RWPE1 (cell line): ENCODE measurements around the gene ABL1.
"Not testable (repeated sequence)": the region's sequence is repeated elsewhere in the genome, so short reads cannot be mapped to it uniquely, and the experiment has no call there.

ENCODE experiments used
- CTCF ChIA-PET: fragments of 350-600 bp; sonication (Branson Sonifier 250); formaldehyde crosslinking; extraction: SDS; loops from one replicate; lab custom pipeline; 2021; lab: Yijun Ruan, JAX
- POLR2A ChIA-PET: fragments of 400-600 bp; formaldehyde crosslinking; extraction: SDS; loops from one replicate; lab custom pipeline; 2020; ENCODE audit warnings: antibody characterized with exemption; ENCODE audit not compliant: low non-redundant PET; lab: Yijun Ruan, JAX
- DNase-seq: peaks from one replicate; pipeline ENCODE4 v3.0.0; 2012; ENCODE audit warnings: low spot score
- H3K27ac ChIP-seq: fragments of 450-650 bp; 2 replicates; pipeline ENCODE4 v1.5.1; 2017
- TF ChIP-seq, protein P1 (sequence below): fragments of 450-650 bp; conservative IDR thresholded peaks from 2 replicates; pipeline ENCODE4 v1.5.1; 2017; ENCODE audit warnings: low read depth, mild to moderate bottlenecking

Gene ABL1

DNA sequence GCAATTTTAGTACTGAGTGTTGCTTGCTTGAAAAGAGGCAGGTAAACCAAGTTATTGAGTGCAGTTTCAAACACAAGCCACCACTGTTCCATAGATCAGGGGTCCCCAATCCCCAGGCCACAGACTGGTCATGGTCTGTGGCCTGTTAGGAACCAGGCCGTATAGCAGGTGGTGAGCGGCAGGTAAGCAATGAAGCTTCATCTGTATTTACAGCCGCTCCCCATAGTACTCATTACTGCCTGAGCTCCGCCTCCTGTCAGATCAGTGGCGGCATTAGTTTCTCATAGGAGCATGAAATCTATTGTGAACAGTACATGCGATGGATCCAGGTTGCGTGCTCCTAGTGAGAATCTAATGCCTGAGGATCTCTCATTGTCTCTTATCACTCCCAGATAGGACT lies 41.5 kb upstream of the ABL1 start:
- POLR2A ChIA-PET = no interaction called here
- DNase-seq = no peak
- CTCF ChIA-PET = interaction anchor here (0.6 kb wide), 1 partner anchor 73 kb away, joined by 5 read pairs; no protein-coding TSS in a partner anchor
- TF ChIP-seq, protein P1, sequence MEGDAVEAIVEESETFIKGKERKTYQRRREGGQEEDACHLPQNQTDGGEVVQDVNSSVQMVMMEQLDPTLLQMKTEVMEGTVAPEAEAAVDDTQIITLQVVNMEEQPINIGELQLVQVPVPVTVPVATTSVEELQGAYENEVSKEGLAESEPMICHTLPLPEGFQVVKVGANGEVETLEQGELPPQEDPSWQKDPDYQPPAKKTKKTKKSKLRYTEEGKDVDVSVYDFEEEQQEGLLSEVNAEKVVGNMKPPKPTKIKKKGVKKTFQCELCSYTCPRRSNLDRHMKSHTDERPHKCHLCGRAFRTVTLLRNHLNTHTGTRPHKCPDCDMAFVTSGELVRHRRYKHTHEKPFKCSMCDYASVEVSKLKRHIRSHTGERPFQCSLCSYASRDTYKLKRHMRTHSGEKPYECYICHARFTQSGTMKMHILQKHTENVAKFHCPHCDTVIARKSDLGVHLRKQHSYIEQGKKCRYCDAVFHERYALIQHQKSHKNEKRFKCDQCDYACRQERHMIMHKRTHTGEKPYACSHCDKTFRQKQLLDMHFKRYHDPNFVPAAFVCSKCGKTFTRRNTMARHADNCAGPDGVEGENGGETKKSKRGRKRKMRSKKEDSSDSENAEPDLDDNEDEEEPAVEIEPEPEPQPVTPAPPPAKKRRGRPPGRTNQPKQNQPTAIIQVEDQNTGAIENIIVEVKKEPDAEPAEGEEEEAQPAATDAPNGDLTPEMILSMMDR = no peak
- H3K27ac ChIP-seq = no peak overlapping the region

DNA sequence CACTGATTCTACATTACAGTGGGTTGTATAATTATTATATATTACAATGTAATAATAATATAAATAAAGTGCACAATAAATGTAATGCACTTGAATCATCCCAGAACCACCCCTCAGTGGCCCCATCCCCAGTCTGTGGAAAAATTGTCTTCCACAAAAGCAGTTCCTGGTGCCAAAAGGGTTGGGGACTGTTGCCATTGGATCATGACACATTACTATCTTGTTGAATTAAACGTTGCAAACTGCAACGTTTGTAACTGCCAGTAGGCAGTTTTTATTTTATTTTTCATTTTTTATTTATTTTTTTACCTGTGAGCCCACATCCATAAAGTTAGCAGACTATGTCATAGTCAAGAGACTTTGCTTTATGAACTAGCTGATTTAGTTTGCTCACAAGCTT lies 41.0 kb upstream of the ABL1 start:
- H3K27ac ChIP-seq, DNase-seq, POLR2A ChIA-PET: not testable (repeated sequence)
- CTCF ChIA-PET = interaction anchor here (0.6 to 1.1 kb wide), 2 partner anchors 73 to 76 kb away, joined by 3 to 5 read pairs; no protein-coding TSS in a partner anchor

DNA sequence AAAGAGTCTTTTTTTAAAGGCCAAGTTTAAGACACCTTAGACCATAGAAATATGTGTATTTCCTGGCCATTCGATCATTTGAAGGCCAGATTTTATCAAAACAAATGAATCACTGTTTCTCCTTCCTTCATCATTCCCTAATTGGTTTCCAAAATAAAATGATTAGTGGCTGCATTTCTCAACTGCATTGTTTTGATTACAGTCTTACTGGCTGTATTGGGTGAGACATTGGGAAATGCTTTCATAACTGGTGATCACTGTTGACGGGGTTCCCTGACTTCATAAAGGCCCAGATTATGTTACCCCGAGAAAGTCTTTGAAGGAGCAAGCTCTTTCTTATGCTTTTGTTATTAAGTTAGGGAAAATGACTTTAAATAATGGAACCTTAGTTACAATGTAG lies 40.6 kb upstream of the ABL1 start:
- POLR2A ChIA-PET, H3K27ac ChIP-seq, DNase-seq: not testable (repeated sequence)
- CTCF ChIA-PET = interaction anchor here (0.6 to 1.1 kb wide), 2 partner anchors 73 to 76 kb away, joined by 3 to 5 read pairs; no protein-coding TSS in a partner anchor

DNA sequence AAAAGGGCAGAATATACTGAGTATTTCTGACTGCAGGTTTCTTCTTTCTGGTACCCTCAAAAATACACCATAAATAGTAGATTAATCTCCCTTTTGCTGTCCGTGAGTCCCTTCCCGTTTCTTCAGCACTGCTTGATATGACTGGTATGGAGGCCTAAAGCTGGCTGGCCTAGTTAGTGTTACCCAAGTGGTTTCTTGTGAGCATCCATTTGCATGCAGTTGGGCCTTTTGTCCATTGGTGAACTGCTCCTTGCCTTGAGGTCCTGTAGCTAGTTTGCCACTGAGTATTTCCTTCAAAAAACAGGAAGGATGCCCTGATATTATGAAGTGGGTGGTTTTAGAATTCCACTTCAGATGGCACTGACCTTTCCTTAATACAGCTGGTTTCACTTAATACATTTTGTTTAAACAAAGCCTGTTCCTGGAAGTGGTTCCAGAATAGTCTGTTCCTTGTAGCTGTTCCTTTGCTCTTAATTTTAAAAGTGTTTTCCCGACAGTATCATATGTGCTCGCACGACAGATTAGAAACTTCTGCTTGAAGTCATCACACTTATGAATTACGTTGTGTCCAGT lies 40.0 kb upstream of the ABL1 start:
- TF ChIP-seq, protein P1 = no peak
- CTCF ChIA-PET = interaction anchor here (0.5 to 1.1 kb wide), 3 partner anchors 9 to 867 kb away, joined by 3 read pairs; no protein-coding TSS in a partner anchor
- H3K27ac ChIP-seq = no peak overlapping the region
- DNase-seq = no peak
- POLR2A ChIA-PET = no interaction called here

DNA sequence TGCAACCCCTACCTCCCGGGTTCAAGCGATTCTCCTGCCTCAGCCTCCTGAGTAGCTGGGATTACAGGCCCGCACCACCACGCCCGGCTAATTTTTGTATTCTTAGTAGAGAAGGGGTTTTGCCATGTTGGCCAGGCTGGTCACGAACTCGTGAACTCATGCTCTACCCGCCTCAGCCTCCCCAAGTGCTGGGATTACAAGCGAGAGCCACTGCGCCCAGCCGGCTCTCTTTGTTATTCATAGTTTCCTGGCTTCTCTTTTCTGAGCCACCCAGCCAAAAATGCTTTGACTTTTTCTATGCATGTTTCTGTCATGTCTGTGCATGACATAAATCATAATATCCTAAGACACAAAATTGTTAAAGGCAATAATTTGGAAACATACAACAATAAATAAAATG lies 31.9 kb upstream of the ABL1 start:
- H3K27ac ChIP-seq, POLR2A ChIA-PET, DNase-seq: not testable (repeated sequence)
- CTCF ChIA-PET = interaction anchor here (0.6 to 0.8 kb wide), 2 partner anchors 103 to 622 kb away, joined by 5 to 8 read pairs; no protein-coding TSS in a partner anchor

DNA sequence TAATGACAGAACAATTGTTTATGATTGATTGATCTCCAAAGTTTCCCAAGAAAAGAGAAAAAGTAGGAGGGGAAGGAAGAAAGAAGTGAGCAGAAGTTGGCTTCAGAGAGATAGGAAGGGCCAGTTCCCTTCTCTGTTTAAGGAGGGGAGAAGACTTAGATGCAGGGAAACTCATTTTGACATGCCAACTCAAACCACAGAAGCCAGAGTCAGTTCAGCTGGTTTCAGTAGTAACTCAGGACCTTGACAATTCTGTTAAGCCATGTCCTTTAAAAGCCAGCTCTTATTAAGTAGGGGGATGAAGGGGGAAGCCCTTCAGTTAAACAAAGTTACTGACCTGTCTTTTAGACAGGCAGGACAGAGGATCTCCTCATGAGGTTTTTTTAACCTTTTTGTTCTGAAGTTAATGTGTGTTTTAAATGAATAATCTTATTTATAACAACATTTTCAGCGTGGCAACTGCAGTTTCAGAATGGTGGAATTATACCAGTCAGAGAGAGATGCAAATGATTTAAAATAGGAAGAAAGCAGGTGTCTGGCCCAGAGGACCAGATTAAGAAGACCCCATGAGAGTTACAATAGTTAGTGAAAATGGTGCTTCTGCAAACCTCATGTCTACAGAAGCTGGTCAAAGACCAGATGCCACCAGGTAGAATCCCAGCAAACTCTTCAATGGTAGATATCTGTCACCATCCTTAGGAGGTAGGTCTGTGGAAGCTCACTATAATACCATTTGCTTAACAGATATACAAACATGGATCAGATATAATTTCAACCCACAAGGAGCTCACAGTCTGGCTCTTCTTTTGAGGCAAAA lies 29.3 kb upstream of the ABL1 start:
- no peak for DNase-seq
- POLR2A ChIA-PET = no interaction called here
- CTCF ChIA-PET = no interaction called here

DNA sequence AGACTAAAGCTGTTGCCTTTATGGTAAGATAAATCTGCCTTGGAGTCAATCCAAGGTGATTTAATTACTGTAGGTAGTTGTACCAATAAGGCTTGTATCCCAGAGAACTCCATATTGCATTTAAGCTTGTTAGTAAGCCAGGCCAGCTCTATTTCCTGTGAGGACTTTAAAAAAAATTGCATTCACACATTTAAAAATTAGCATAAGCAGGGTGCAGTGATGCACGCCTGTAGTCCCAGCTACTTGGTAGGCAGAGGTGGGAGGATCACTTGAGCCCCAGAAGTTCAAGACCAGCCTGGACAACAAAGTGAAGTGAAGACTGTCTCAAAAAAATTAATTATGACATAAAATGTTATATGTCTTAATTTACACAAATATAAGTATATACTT lies 28.7 kb upstream of the ABL1 start:
- H3K27ac ChIP-seq = no peak overlapping the region
- ChIA-PET POLR2A (no interaction called here), CTCF (no interaction called here)
- TF ChIP-seq, protein P1 = no peak
- no peak for DNase-seq

More for the DNA sequence above, 29.3 kb upstream of the ABL1 start:
- TF ChIP-seq, protein P1 = no peak
- H3K27ac ChIP-seq = no peak overlapping the region

DNA sequence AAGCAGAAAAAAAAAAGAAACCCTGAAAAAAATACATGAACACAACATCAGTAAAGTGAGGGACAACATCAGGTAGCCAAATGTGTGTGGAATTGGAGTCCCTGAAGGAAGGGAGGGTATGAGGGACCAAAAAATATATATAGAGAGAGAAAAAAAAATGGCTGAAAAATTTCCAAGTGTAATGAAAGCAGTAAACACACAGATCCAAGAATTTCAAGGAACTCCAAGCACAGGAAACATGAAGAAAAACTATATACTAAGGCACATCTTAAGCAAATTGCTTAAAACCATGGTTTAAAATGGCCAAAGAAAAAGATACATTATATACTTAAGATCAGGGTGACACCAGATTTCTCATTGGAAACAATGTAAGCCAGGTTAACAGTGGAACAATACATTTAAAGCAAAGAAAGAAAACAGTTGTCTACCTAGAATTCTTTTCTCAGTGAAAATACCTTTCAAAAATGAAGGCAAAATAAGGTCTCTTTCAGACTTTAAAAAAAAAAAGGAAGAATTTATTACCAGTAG lies 24.4 kb upstream of the ABL1 start:
- DNase-seq = no peak
- POLR2A ChIA-PET = no interaction called here
- CTCF ChIA-PET = no interaction called here
- TF ChIP-seq, protein P1 = no peak
- H3K27ac ChIP-seq = no peak overlapping the region
